Fibroblast of skin of right quadriceps (primary cell): ENCODE data around the gene SLIT1.

Experiments
- DNase-seq: peaks from one replicate; pipeline ENCODE4 v3.0.0-alpha.2; 2013

Gene SLIT1

DNA sequence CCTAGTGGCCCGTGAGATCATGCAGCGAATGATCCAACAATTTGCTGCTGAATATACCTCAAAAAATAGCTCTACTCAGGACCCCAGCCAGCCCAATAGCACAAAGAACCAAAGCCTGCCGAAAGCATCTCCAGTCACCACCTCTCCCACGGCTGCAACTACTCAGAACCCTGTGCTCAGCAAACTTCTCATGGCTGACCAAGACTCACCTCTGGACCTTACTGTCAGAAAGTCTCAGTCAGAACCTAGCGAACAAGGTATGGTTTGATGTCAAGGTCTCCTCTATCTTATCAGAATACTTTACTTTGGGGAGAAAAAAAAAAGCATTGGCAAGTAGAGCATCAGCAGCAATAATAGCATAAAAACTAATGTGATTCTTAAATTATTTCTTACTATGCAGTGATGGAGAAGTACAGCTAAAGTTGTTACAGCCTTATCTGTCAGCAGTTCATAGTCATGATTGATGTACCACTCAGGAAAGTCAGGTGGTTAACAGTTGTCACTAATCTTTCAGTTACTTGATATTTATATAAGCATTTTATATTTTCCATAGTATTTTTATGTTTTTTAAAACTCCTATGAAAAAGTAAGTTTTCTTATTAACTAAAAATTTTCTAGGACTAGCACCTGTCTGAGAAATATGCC lies 236.6 kb downstream of the SLIT1 start:
- DNase-seq, result no peak
